HEK293 (cell line): ENCODE measurements around the gene GPR34.
"Not testable (repeated sequence)": the region's sequence is repeated elsewhere in the genome, so short reads cannot be mapped to it uniquely, and the experiment has no call there.

ENCODE experiments used
- CTCF ChIA-PET: fragments of 350-600 bp; formaldehyde crosslinking; extraction: SDS; loops from one replicate; lab custom pipeline; 2021; ENCODE audit warnings: antibody characterized with exemption; lab: Yijun Ruan, JAX
- POLR2A ChIA-PET: fragments of 300-600 bp; formaldehyde crosslinking; extraction: SDS; loops from one replicate; lab custom pipeline; 2020; ENCODE audit warnings: antibody characterized with exemption, inconsistent platforms; lab: Yijun Ruan, JAX
- H3K27ac ChIP-seq: fragments of 200-500 bp; sonication (Bioruptor generic); 2 replicates; pipeline ENCODE4 v1.5.1; 2014; ENCODE audit warnings: low read depth, low read length, control low read depth, inconsistent platforms; ENCODE audit errors: extremely low read depth
- H3K36me3 ChIP-seq, 2 experiments: fragments of 200-500 bp in 1 of 2; sonication (Bioruptor generic) in 1 of 2; 1 replicate in 1 of 2; 2 replicates in 1 of 2; pipeline ENCODE4 v1.5.1; 2014 to 2017; ENCODE audit warnings: inconsistent platforms in 2 of 2, low read length in 2 of 2; ENCODE audit not compliant: control insufficient read depth in 2 of 2, insufficient read depth in 1 of 2
- H3K4me1 ChIP-seq: fragments of 200-500 bp; sonication (Bioruptor generic); 2 replicates; pipeline ENCODE4 v1.5.1; 2014; ENCODE audit warnings: mild to moderate bottlenecking, low read length, inconsistent platforms; ENCODE audit not compliant: control insufficient read depth, insufficient read depth
- H3K4me3 ChIP-seq: 2 replicates; pipeline ENCODE4 v1.5.1; 2011; ENCODE audit warnings: low read depth, mild to moderate bottlenecking, control low read depth, low read length, moderate library complexity
- H3K9me3 ChIP-seq: fragments of 200-500 bp; sonication (Bioruptor generic); 2 replicates; pipeline ENCODE4 v1.5.1; 2014; ENCODE audit warnings: low read depth, low read length, inconsistent platforms; ENCODE audit not compliant: control insufficient read depth, insufficient read depth
- GLI4 ChIP-seq: fragments of 450-650 bp; formaldehyde crosslinking; IDR thresholded peaks from 2 replicates; pipeline ENCODE4 v1.5.1; 2016; ENCODE audit warnings: missing biosample characterization, missing genetic modification characterization
- KLF16 ChIP-seq: fragments of 450-650 bp; formaldehyde crosslinking; IDR thresholded peaks from 2 replicates; pipeline ENCODE4 v1.5.1; 2017; ENCODE audit warnings: missing biosample characterization, missing genetic modification characterization
- MEIS1 ChIP-seq: sonication (generic); formaldehyde crosslinking; IDR thresholded peaks from 2 replicates; pipeline ENCODE4 v1.8.1; 2022; ENCODE audit warnings: missing genetic modification reagents, mild to moderate bottlenecking, borderline replicate concordance
- SCRT2 ChIP-seq: fragments of 450-650 bp; formaldehyde crosslinking; IDR thresholded peaks from 2 replicates; pipeline ENCODE4 v1.5.1; 2016; ENCODE audit warnings: missing biosample characterization, missing genetic modification characterization
- SETDB1 ChIP-seq: IDR thresholded peaks from one replicate; pipeline ENCODE4 v1.6.1; 2017; ENCODE audit warnings: mild to moderate bottlenecking, low read length, moderate library complexity, mixed read lengths; ENCODE audit not compliant: insufficient read length
- SP3 ChIP-seq: fragments of 450-650 bp; formaldehyde crosslinking; IDR thresholded peaks from 2 replicates; pipeline ENCODE4 v1.5.1; 2016; ENCODE audit warnings: missing biosample characterization, missing genetic modification characterization
- ZBTB21 ChIP-seq: fragments of 450-650 bp; formaldehyde crosslinking; IDR thresholded peaks from 2 replicates; pipeline ENCODE4 v1.5.1; 2017; ENCODE audit warnings: missing biosample characterization, missing genetic modification characterization
- ZNF146 ChIP-seq: fragments of 450-650 bp; formaldehyde crosslinking; IDR thresholded peaks from 2 replicates; pipeline ENCODE4 v1.5.1; 2016; ENCODE audit warnings: missing biosample characterization, missing genetic modification characterization
- ZNF211 ChIP-seq: fragments of 450-650 bp; formaldehyde crosslinking; IDR thresholded peaks from 2 replicates; pipeline ENCODE4 v1.5.1; 2016; ENCODE audit warnings: low read depth, missing biosample characterization, missing genetic modification characterization
- ZNF23 ChIP-seq: fragments of 450-650 bp; formaldehyde crosslinking; IDR thresholded peaks from 2 replicates; pipeline ENCODE4 v1.5.1; 2016; ENCODE audit warnings: missing biosample characterization, missing genetic modification characterization, borderline replicate concordance
- ZNF239 ChIP-seq: fragments of 450-650 bp; formaldehyde crosslinking; IDR thresholded peaks from 2 replicates; pipeline ENCODE4 v1.5.1; 2016; ENCODE audit warnings: missing biosample characterization, missing genetic modification characterization
- ZNF24 ChIP-seq: fragments of 450-650 bp; formaldehyde crosslinking; IDR thresholded peaks from 2 replicates; pipeline ENCODE4 v1.5.1; 2016; ENCODE audit warnings: missing biosample characterization, missing genetic modification characterization
- ZNF335 ChIP-seq: fragments of 450-650 bp; formaldehyde crosslinking; conservative IDR thresholded peaks from 2 replicates; pipeline ENCODE4 v1.5.1; 2016; ENCODE audit warnings: missing biosample characterization, missing genetic modification characterization
- ZNF600 ChIP-seq: fragments of 450-650 bp; formaldehyde crosslinking; IDR thresholded peaks from 2 replicates; pipeline ENCODE4 v1.5.1; 2016; ENCODE audit warnings: missing biosample characterization, missing genetic modification characterization
- ZNF621 ChIP-seq: fragments of 450-650 bp; formaldehyde crosslinking; IDR thresholded peaks from 2 replicates; pipeline ENCODE4 v1.5.1; 2017; ENCODE audit warnings: missing biosample characterization, missing genetic modification characterization
- ZNF624 ChIP-seq: fragments of 450-650 bp; formaldehyde crosslinking; IDR thresholded peaks from 2 replicates; pipeline ENCODE4 v1.5.1; 2017; ENCODE audit warnings: missing biosample characterization, missing genetic modification characterization
- ZNF792 ChIP-seq: fragments of 450-650 bp; formaldehyde crosslinking; IDR thresholded peaks from 2 replicates; pipeline ENCODE4 v1.5.1; 2016; ENCODE audit warnings: missing biosample characterization, missing genetic modification characterization
- ZSCAN23 ChIP-seq: fragments of 450-650 bp; formaldehyde crosslinking; IDR thresholded peaks from 2 replicates; pipeline ENCODE4 v1.5.1; 2016; ENCODE audit warnings: missing biosample characterization, missing genetic modification characterization
- TF ChIP-seq, protein P1 (sequence below): fragments of 450-650 bp; formaldehyde crosslinking; IDR thresholded peaks from 2 replicates; pipeline ENCODE4 v1.5.1; 2017; ENCODE audit warnings: missing biosample characterization, missing genetic modification characterization
- TF ChIP-seq, protein P2 (sequence below): fragments of 450-650 bp; formaldehyde crosslinking; IDR thresholded peaks from 2 replicates; pipeline ENCODE4 v1.5.1; 2016; ENCODE audit warnings: missing biosample characterization, missing genetic modification characterization
- TF ChIP-seq, protein P3 (sequence below): fragments of 450-650 bp; formaldehyde crosslinking; IDR thresholded peaks from 2 replicates; pipeline ENCODE4 v1.5.1; 2016; ENCODE audit warnings: missing biosample characterization, missing genetic modification characterization
- TF ChIP-seq, protein P4 (sequence below): fragments of 450-650 bp; IDR thresholded peaks from 2 replicates; pipeline ENCODE4 v1.5.1; 2018; ENCODE audit warnings: missing biosample characterization, missing genetic modification characterization

The GPR34 gene

DNA sequence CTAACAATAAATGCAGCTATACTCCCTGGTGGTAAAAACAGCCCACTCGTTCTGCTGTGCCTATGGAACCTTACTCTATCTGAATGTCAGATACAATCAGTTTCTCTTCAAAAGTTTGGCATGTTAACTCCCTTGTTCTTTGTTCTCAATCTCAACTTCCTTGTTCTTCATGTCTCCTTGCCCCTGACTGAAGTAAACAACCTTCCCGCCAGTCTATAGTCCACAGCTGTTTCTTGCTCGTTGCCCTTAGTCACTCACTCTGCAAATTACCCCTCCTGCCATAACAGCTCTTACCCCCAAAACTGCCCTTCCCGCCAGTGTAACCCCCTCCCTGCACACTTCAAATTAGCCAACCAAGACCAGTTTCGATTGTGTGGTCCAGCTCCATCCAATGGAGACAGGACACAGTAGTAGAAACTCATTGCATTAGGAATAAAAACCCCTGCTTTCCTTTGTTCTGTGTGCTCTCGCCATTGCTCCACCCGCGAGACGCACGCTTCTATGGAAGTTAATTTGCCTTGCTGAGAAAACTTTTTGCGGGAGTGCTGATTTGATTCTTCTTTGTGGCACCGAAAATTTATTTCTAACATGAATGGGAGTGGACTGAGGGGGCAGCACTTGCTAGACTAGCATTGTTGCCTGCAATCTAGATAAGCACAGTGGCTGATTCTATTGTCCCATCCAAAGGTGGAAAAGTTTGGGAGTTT, 28.1 kb downstream of the GPR34 start:
- H3K4me3 ChIP-seq: no peak overlapping the region
- ChIA-PET POLR2A (no interaction called here), CTCF (interaction anchor here (1.4 kb wide), 1 partner anchor 14 kb away, joined by 4 read pairs; no protein-coding TSS in a partner anchor)
- no peaks in the 10 kb centered on the region for H3K36me3 ChIP-seq
- no peaks in the 10 kb centered on the region for H3K9me3 ChIP-seq
- no peaks in the 10 kb centered on the region for H3K4me1 ChIP-seq
- no peak overlapping the region for H3K27ac ChIP-seq
- TF ChIP-seq, protein P1, sequence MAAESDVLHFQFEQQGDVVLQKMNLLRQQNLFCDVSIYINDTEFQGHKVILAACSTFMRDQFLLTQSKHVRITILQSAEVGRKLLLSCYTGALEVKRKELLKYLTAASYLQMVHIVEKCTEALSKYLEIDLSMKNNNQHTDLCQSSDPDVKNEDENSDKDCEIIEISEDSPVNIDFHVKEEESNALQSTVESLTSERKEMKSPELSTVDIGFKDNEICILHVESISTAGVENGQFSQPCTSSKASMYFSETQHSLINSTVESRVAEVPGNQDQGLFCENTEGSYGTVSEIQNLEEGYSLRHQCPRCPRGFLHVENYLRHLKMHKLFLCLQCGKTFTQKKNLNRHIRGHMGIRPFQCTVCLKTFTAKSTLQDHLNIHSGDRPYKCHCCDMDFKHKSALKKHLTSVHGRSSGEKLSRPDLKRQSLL (tag by site-specific recombination): no peak
- TF ChIP-seq SETDB1: peak; percentile 70

DNA sequence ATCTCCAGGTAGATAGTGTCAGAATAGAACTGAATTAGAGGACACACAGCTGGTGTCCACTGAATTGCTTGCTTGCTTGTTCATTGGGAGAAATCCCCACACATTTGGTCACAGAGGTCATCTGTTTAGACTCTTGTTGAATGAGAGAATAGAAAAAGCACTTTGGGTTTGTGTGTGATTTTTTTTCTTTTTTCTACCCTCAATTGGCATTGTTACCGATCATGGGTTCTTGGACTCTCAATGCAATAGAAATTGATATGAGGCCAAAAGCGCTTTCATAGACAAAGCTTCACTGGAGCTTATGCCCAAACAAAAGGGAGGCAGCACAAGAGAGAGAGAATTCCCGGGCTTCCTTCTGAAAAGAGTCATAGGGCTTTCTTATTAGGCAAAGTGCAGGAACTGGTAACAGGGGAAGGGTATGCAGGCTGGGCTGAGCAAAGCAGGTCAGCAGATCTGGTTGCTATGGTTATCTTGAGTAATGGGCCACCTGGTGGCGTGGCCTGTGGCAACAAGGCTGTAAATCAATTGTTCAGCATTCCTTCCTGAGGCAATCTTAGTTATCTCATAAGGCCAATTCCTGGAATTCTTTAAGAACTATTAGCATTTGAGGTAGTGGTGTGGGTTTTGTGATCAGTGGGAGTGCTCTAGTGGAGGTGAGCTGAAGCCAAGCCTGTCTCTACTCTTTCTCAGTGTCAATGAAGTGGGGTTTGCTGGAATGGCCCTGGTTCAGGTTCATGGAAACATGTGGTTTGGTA, 29.9 kb downstream of the GPR34 start:
- Histone ChIP-seq H3K9me3 (no peaks in the 10 kb centered on the region), H3K36me3 (no peaks in the 10 kb centered on the region), H3K4me3 (no peak overlapping the region), H3K4me1 (no peaks in the 10 kb centered on the region), H3K27ac (no peak overlapping the region)
- POLR2A ChIA-PET: no interaction called here
- CTCF ChIA-PET: interaction anchor here (0.6 to 0.7 kb wide), 2 partner anchors 13 to 160 kb away, joined by 4 to 5 read pairs; no protein-coding TSS in a partner anchor
- peak; percentile 27; the same call in 1 of the 2 replicates for TF ChIP-seq MEIS1 (CRISPR knock-in tag)
- TF ChIP-seq, protein P2, sequence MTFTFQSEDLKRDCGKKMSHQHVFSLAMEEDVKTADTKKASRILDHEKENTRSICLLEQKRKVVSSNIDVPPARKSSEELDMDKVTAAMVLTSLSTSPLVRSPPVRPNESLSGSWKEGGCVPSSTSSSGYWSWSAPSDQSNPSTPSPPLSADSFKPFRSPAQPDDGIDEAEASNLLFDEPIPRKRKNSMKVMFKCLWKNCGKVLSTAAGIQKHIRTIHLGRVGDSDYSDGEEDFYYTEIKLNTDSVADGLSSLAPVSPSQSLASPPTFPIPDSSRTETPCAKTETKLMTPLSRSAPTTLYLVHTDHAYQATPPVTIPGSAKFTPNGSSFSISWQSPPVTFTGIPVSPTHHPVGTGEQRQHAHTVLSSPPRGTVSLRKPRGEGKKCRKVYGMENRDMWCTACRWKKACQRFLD (tag by site-specific recombination): no peak
- TF ChIP-seq ZNF239 (tag by site-specific recombination): no peak

DNA sequence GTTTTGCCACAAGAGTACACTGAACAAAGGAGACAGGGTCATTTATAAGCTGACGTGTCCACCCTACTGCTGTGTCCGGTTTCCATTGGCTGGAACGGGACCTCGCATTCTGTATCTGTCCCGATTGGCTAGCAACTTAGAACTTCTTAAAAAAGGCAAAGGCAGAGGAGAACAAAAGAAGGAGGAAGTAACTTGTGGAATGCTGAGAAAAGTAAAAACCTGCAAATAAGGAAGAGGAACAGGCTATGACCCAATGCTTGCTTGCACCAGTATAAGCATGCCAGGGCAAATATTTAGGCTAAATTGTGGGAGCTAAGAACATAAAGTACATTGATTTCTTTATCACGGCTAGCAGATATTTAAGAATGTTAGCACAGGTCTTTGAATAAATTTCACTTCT, 30.8 kb downstream of the GPR34 start:
- POLR2A ChIA-PET, H3K27ac ChIP-seq, H3K36me3 ChIP-seq, H3K9me3 ChIP-seq, CTCF ChIA-PET, H3K4me1 ChIP-seq, H3K4me3 ChIP-seq: not testable (repeated sequence)
- TF ChIP-seq SETDB1: peak; percentile 55

DNA sequence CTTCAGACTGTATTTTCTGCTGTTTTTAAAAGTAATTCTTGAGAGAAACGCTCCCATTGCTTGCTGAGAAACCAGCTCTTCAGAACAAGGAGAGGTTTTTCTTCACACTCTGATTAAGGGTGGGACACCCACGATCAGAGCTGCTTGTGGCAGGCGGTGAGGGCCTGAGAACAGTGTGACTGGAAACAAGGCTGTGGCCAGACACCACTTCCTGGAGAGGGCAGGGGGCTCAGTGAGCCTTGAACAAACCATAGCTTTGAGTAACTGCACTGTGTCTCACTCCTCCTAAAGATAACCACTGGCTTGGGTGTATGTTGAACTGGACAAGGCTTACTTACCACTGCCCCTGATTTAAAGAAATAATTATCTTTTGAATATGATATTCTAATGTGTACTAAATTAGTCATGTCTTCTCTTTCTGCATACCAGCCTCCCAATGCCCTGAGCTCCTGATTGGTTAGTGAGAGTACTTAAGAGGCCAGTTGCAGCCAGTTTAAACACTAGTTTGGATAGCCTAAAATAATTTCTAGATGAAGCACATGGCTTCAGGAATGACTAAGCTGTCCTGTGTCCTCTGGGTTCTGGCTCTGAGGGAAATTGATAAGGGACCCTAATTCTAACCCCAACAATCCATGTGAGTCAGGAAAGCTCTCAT, 31.5 kb downstream of the GPR34 start:
- H3K36me3 ChIP-seq: no peaks in the 10 kb centered on the region
- CTCF ChIA-PET: no interaction called here
- H3K9me3 ChIP-seq: no peaks in the 10 kb centered on the region
- no peak overlapping the region for H3K4me3 ChIP-seq
- no peaks in the 10 kb centered on the region for H3K4me1 ChIP-seq
- POLR2A ChIA-PET: no interaction called here
- H3K27ac ChIP-seq: no peak overlapping the region
- no peak for TF ChIP-seq ZNF792 (tag by site-specific recombination)
- no peak for TF ChIP-seq ZNF211
- TF ChIP-seq, protein P3, sequence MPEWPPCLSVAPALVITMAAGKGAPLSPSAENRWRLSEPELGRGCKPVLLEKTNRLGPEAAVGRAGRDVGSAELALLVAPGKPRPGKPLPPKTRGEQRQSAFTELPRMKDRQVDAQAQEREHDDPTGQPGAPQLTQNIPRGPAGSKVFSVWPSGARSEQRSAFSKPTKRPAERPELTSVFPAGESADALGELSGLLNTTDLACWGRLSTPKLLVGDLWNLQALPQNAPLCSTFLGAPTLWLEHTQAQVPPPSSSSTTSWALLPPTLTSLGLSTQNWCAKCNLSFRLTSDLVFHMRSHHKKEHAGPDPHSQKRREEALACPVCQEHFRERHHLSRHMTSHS (tag by site-specific recombination): no peak
- TF ChIP-seq, protein P4, sequence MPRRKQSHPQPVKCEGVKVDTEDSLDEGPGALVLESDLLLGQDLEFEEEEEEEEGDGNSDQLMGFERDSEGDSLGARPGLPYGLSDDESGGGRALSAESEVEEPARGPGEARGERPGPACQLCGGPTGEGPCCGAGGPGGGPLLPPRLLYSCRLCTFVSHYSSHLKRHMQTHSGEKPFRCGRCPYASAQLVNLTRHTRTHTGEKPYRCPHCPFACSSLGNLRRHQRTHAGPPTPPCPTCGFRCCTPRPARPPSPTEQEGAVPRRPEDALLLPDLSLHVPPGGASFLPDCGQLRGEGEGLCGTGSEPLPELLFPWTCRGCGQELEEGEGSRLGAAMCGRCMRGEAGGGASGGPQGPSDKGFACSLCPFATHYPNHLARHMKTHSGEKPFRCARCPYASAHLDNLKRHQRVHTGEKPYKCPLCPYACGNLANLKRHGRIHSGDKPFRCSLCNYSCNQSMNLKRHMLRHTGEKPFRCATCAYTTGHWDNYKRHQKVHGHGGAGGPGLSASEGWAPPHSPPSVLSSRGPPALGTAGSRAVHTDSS: no peak
- TF ChIP-seq ZBTB21 (tag by site-specific recombination): no peak
- no peak for TF ChIP-seq KLF16 (tag by site-specific recombination)
- no peak for TF ChIP-seq ZNF624
- no peak for TF ChIP-seq ZNF621
- TF ChIP-seq ZNF335 (tag by site-specific recombination): no peak
- no peak for TF ChIP-seq ZNF146
- no peak for TF ChIP-seq ZNF24
- no peak for TF ChIP-seq ZNF600 (tag by site-specific recombination)
- no peak for TF ChIP-seq ZNF23 (tag by site-specific recombination)
- no peak for TF ChIP-seq SCRT2 (tag by site-specific recombination)
- no peak for TF ChIP-seq ZSCAN23 (tag by site-specific recombination)
- no peak for TF ChIP-seq SP3 (tag by site-specific recombination)
- TF ChIP-seq GLI4 (tag by site-specific recombination): no peak
